Mesendoderm (in vitro differentiated cells): ENCODE measurements around the gene PPARG.
"Not testable (repeated sequence)": the region's sequence is repeated elsewhere in the genome, so short reads cannot be mapped to it uniquely, and the experiment has no call there.

Source experiments
- DNase-seq: peaks from one replicate; pipeline ENCODE4 v3.0.0; 2013
- H2AK5ac ChIP-seq: 2 replicates; pipeline ENCODE4 v1.6.1; 2013; ENCODE audit warnings: low read length, inconsistent platforms
- H2BK120ac ChIP-seq: 2 replicates; pipeline ENCODE4 v1.6.1; 2013; ENCODE audit warnings: low read depth, mild to moderate bottlenecking, low read length, moderate library complexity, mixed read lengths
- H2BK15ac ChIP-seq: replicated peaks from 2 replicates; pipeline ENCODE4 v1.6.1; 2013; ENCODE audit warnings: low read depth, mild to moderate bottlenecking, moderate library complexity
- H2BK5ac ChIP-seq: 2 replicates; pipeline ENCODE4 v1.6.1; 2013; ENCODE audit warnings: low read length, inconsistent platforms
- H3K18ac ChIP-seq: 2 replicates; pipeline ENCODE4 v1.6.1; 2013; ENCODE audit warnings: mild to moderate bottlenecking, low read length, mixed read lengths
- H3K23ac ChIP-seq: one replicate; pipeline ENCODE4 v1.6.1; 2013; ENCODE audit warnings: low read length
- H3K27ac ChIP-seq: 2 replicates; pipeline ENCODE4 v1.5.1; 2013; ENCODE audit warnings: low read depth, mild to moderate bottlenecking, inconsistent platforms, low read length, moderate library complexity
- H3K27me3 ChIP-seq: 2 replicates; pipeline ENCODE4 v1.6.1; 2013; ENCODE audit warnings: low read length, control low read depth, mild to moderate bottlenecking, inconsistent platforms; ENCODE audit not compliant: insufficient read depth, poor library complexity
- H3K36me3 ChIP-seq: 2 replicates; pipeline ENCODE4 v1.6.1; 2013; ENCODE audit warnings: low read length, inconsistent platforms; ENCODE audit not compliant: control insufficient read depth, insufficient read depth
- H3K4ac ChIP-seq: one replicate; pipeline ENCODE4 v1.6.1; 2013; ENCODE audit warnings: low read depth, mild to moderate bottlenecking, low read length, moderate library complexity
- H3K4me1 ChIP-seq: 2 replicates; pipeline ENCODE4 v1.6.1; 2013; ENCODE audit warnings: low read depth, low read length, inconsistent platforms; ENCODE audit not compliant: control insufficient read depth
- H3K4me2 ChIP-seq: 2 replicates; pipeline ENCODE4 v1.6.1; 2013; ENCODE audit warnings: low read length
- H3K4me3 ChIP-seq: 2 replicates; pipeline ENCODE4 v1.5.1; 2013; ENCODE audit warnings: mild to moderate bottlenecking, low read length
- H3K56ac ChIP-seq: one replicate; pipeline ENCODE4 v1.6.1; 2013; ENCODE audit warnings: low read length
- H3K79me1 ChIP-seq: 2 replicates; pipeline ENCODE4 v1.6.1; 2013; ENCODE audit warnings: low read length, inconsistent platforms
- H3K79me2 ChIP-seq: 2 replicates; pipeline ENCODE4 v1.6.1; 2013; ENCODE audit warnings: mild to moderate bottlenecking, low read length; ENCODE audit not compliant: control insufficient read depth, insufficient read depth
- H3K9ac ChIP-seq: 2 replicates; pipeline ENCODE4 v1.6.1; 2013; ENCODE audit warnings: low read length, inconsistent platforms
- H4K5ac ChIP-seq: one replicate; pipeline ENCODE4 v1.6.1; 2013; ENCODE audit warnings: low read length
- H4K8ac ChIP-seq: one replicate; pipeline ENCODE4 v1.6.1; 2013; ENCODE audit warnings: low read depth, mild to moderate bottlenecking, control low read depth, low read length, moderate library complexity
- WGBS: extraction: QIAGEN DNeasy Blood & Tissue Kit; methylation state at CpG from one replicate; pipeline ENCODE4 v1.1.7; 2013; ENCODE audit warnings: low lambda C conversion rate, missing lambda C conversion rate; ENCODE audit not compliant: insufficient coverage; ENCODE audit errors: extremely low coverage; 5-methylcytosine and 5-hydroxymethylcytosine counted together

PPARG gene

DNA sequence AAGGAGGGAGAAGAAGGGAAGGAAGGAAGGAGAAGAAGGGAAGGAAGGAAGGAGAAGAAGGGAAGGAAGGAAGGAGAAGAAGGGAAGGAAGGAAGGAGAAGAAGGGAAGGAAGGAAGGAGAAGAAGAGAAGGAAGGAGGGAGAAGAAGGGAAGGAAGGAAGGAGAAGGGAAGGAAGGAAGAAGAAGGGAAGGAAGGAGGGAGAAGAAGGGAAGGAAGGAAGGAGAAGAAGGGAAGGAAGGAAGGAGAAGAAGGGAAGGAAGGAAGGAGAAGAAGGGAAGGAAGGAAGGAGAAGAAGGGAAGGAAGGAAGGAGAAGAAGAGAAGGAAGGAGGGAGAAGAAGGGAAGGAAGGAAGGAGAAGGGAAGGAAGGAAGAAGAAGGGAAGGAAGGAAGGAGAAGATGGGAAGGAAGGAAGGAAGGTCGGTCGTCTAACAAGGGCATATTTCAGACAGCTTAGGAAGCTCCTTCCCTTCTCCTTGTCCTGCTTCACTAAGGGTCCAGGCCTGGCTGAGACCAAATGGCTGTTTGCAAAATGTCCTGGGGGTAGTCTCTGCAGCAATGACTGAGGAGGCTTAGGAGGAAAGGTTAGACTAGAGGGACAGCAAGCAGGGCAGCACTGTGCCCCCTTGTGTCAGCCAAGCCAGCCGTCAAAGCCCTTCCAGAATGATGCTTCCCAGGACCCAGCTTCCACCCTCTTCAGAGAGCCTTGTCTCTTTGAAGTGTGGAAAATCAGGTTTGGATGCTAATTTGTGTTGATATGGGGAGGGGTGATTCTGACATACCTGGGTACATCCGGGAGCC is 159.7 kb downstream of the PPARG start:
- not testable (repeated sequence) for H3K36me3 ChIP-seq, H3K56ac ChIP-seq, H3K23ac ChIP-seq, H2BK5ac ChIP-seq, H3K79me1 ChIP-seq, H3K9ac ChIP-seq, H3K79me2 ChIP-seq, H2BK15ac ChIP-seq, H2BK120ac ChIP-seq, H3K27ac ChIP-seq, H3K4me3 ChIP-seq, H2AK5ac ChIP-seq, H3K4me2 ChIP-seq, H3K18ac ChIP-seq, H4K8ac ChIP-seq, H3K4me1 ChIP-seq, H3K4ac ChIP-seq, H4K5ac ChIP-seq, H3K27me3 ChIP-seq
- no CpG with 5 or more reads among the region's 4 CpGs for WGBS
- DNase-seq = peak; percentile 63

DNA sequence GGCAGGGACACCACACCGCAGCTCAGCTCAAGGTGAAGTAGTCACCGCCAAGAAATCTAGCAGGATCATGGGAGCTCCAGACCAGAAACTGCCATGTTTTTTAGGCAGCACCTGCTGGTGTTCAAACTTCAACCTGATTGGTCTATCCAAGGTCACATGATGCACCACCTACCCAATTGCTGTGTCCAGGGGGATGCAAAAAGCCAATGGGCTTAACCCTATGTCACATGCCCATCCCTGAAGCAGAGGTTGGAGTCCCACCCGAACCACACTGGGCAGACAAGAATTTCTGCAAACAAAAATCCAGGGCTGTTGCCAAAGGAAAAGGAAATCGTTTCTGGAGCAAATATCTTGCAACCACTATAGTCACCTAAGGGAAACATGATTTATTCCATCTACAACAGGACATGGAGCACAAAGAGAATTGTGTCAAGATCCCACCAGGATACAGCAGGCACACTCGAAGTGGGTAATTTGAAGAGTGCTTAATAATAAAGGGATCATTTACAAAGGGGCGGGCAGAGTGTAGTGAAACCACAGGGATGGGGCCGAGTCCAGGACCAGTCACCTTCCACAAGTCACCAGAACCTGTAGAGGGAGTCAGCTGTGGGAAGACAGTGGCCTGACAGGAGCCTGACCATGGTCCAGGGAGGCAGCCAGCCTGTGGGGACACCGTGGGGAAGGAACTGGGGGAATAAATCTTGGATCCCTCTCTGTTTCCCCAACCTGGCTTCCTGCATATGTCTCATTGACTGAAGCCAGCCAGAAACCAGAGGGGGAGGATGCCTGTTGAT is 161.2 kb downstream of the PPARG start:
- Histone ChIP-seq H3K9ac (no peak overlapping the region), H4K5ac (no peak overlapping the region), H3K56ac (no peak overlapping the region), H2BK5ac (no peak overlapping the region), H3K79me2 (no peaks in the 10 kb centered on the region), H2BK120ac (no peak overlapping the region), H3K4me3 (no peak overlapping the region), H3K4me2 (no peak overlapping the region), H3K4me1 (peaks cover 3% of the 10 kb centered on the region), H4K8ac (no peak overlapping the region), H3K4ac (no peak overlapping the region), H3K18ac (no peak overlapping the region), H3K23ac (no peak overlapping the region), H2AK5ac (no peak overlapping the region), H3K36me3 (no peaks in the 10 kb centered on the region), H3K27me3 (no peaks in the 10 kb centered on the region), H2BK15ac (no peak overlapping the region), H3K27ac (no peak overlapping the region), H3K79me1 (no peaks in the 10 kb centered on the region)
- no CpG with 5 or more reads among the region's 8 CpGs for WGBS
- no peak for DNase-seq

DNA sequence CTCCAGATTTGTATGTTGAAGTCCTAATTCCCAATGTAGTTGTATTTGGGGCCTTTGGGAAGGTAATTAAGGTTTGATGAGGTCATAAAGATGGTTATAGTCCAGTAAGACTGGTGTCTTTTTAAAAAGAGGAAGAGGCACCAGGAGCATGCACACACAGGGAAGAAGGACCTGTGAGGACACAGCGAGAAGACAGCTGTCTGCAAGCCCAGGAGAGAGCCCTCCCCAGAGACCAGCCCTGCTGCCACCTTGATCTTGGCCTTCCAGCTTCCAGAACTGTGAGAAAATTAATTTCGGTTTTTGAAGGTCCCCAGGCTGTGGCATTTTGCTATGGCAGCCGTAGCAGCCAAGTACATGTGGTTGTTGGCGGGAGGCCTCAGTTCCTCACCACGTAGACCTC is 162.6 kb downstream of the PPARG start:
- no peak for DNase-seq
- H3K4me2 ChIP-seq = no peak overlapping the region
- H2BK120ac ChIP-seq = no peak overlapping the region
- H3K4ac ChIP-seq = no peak overlapping the region
- H3K36me3 ChIP-seq = no peaks in the 10 kb centered on the region
- no CpG with 5 or more reads among the region's 5 CpGs for WGBS
- H2BK15ac ChIP-seq = no peak overlapping the region
- H4K5ac ChIP-seq = no peak overlapping the region
- no peaks in the 10 kb centered on the region for H3K79me1 ChIP-seq
- no peak overlapping the region for H4K8ac ChIP-seq
- no peak overlapping the region for H3K56ac ChIP-seq
- no peak overlapping the region for H2AK5ac ChIP-seq
- H3K18ac ChIP-seq = no peak overlapping the region
- H3K4me3 ChIP-seq = no peak overlapping the region
- no peak overlapping the region for H3K27ac ChIP-seq
- no peaks in the 10 kb centered on the region for H3K4me1 ChIP-seq
- no peak overlapping the region for H3K23ac ChIP-seq
- H3K79me2 ChIP-seq = no peaks in the 10 kb centered on the region
- H2BK5ac ChIP-seq = no peak overlapping the region
- no peaks in the 10 kb centered on the region for H3K27me3 ChIP-seq
- H3K9ac ChIP-seq = no peak overlapping the region

DNA sequence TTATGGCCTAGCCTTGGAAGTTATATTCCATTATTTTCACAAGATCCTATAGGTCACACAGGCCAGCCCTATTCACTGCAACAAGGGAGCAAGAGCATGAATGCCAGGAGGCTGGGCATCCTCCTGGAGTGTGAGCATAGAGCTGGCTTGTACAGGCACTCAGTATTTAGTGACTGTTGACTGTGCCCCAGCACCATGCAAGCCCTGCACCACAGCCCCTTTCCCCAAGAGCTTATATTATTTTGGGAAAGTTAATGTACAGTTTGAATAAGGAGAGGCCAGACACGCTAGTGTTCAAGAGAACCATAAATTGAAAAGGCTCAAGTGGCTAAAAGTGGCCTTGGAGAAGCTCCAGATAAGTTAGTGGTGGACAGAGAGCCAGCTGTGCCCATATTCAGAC is 163.1 kb downstream of the PPARG start:
- Histone ChIP-seq H3K9ac (no peak overlapping the region), H3K4me2 (no peak overlapping the region), H4K5ac (no peak overlapping the region), H2AK5ac (no peak overlapping the region), H3K79me1 (no peaks in the 10 kb centered on the region), H3K4me3 (no peak overlapping the region), H3K36me3 (no peaks in the 10 kb centered on the region), H3K27ac (no peak overlapping the region), H3K4ac (no peak overlapping the region), H2BK5ac (no peak overlapping the region), H4K8ac (no peak overlapping the region), H3K27me3 (no peaks in the 10 kb centered on the region), H3K4me1 (no peaks in the 10 kb centered on the region), H3K79me2 (no peaks in the 10 kb centered on the region), H3K18ac (no peak overlapping the region), H2BK15ac (no peak overlapping the region), H2BK120ac (no peak overlapping the region), H3K23ac (no peak overlapping the region), H3K56ac (no peak overlapping the region)
- no peak for DNase-seq
- no CpG with 5 or more reads among the region's 1 CpG for WGBS

DNA sequence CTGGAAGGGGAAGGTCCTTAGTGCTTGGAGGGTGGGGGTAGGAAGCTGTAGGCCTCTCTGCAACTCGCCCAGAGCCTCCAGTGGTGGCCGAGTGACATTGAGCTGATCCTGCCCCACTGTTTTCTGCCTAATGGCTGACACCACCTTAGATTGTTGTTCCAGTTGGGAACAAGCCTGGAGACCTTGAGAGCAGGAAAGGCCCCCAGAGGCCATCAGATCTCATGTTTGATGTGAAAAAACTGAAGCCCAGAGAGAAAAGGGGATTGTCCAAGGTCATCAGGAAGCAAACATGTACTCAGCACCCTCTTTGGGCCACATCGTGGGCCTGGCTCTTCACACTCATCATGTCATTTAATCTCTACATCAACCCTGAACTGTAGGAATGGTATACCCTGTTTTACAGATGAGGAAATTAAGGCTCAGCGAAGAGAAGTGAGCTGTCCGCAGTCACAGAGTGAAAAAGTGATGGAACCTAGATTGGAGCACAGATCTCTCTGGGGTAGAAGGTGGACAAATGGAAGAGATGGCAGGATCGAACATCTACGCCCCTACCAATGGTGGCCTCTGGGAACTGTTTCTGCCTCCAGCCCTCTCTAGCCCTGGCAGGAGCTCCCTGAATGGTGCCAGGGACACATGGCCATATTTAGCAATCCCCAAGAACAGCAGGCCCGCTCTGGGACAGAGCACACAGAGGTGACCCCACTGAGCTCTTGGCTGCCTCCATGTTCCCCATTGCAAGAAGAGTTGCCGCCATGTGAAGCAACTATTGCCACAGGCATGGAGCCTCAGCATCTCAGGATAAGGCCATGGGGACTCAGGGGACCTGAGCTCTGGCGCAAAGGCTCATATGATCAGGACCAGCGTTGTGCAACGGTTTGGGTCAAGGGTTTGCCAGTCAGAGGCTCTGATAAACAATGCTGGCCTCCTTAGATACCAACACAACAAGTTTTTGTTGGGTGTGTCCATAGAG is 163.8 kb downstream of the PPARG start:
- Histone ChIP-seq H4K8ac (no peak overlapping the region), H3K4me2 (no peak overlapping the region), H3K79me2 (no peaks in the 10 kb centered on the region), H3K9ac (no peak overlapping the region), H4K5ac (no peak overlapping the region), H3K4me3 (no peak overlapping the region), H2AK5ac (no peak overlapping the region), H2BK5ac (no peak overlapping the region), H3K4ac (no peak overlapping the region), H3K18ac (no peak overlapping the region), H3K56ac (no peak overlapping the region), H3K4me1 (no peaks in the 10 kb centered on the region), H3K27ac (no peak overlapping the region), H2BK15ac (no peak overlapping the region), H3K27me3 (no peaks in the 10 kb centered on the region), H3K79me1 (no peaks in the 10 kb centered on the region), H3K36me3 (no peaks in the 10 kb centered on the region), H3K23ac (no peak overlapping the region), H2BK120ac (no peak overlapping the region)
- no peak for DNase-seq
- no CpG with 5 or more reads among the region's 12 CpGs for WGBS
